HG03432 (cell line): ENCODE data around the gene NACC1.

Source experiments
- ATAC-seq: cut with Tn5 transposase; IDR thresholded peaks from one replicate; pipeline ENCODE4 v1.9.1; 2021; ENCODE audit warnings: mild to moderate bottlenecking, moderate library complexity; ENCODE audit not compliant: unreplicated experiment

Gene NACC1

GRCh38 chr19:13118424-13119193 lies 545 bp downstream of the NACC1 start:
- ATAC-seq, result peak; percentile 7

GRCh38 chr19:13119627-13120026 lies 1.6 kb downstream of the NACC1 start:
- ATAC-seq, result no peak

GRCh38 chr19:13120031-13120430 lies 2.0 kb downstream of the NACC1 start:
- ATAC-seq, result no peak

GRCh38 chr19:13120817-13121216 lies 2.8 kb downstream of the NACC1 start:
- ATAC-seq, result no peak

- no peak for ATAC-seq
Observed at GRCh38 chr19:13121551-13122274, 3.6 kb downstream of the NACC1 start.

GRCh38 chr19:13122275-13122878 lies 4.3 kb downstream of the NACC1 start:
- no peak for ATAC-seq

GRCh38 chr19:13122980-13123957 lies 5.2 kb downstream of the NACC1 start:
- no peak for ATAC-seq

GRCh38 chr19:13127051-13127450 lies 9.0 kb downstream of the NACC1 start:
- no peak for ATAC-seq

GRCh38 chr19:13127811-13128575 lies 9.9 kb downstream of the NACC1 start:
- ATAC-seq, result no peak

GRCh38 chr19:13128583-13128982 lies 10.5 kb downstream of the NACC1 start:
- no peak for ATAC-seq

- no peak for ATAC-seq
Observed at GRCh38 chr19:13129384-13129783, 11.3 kb downstream of the NACC1 start.

- no peak for ATAC-seq
Observed at GRCh38 chr19:13130886-13131490, 12.9 kb downstream of the NACC1 start.

- no peak for ATAC-seq
Observed at GRCh38 chr19:13132471-13133180, 14.6 kb downstream of the NACC1 start.

GRCh38 chr19:13133241-13133870 lies 15.3 kb downstream of the NACC1 start:
- no peak for ATAC-seq

- no peak for ATAC-seq
Observed at GRCh38 chr19:13134626-13135025, 16.6 kb downstream of the NACC1 start.

GRCh38 chr19:13135068-13136062 lies 17.3 kb downstream of the NACC1 start:
- no peak for ATAC-seq

- ATAC-seq, result no peak
Observed at GRCh38 chr19:13137290-13137794, 19.3 kb downstream of the NACC1 start.
